Liver (tissue), 9 donors: ENCODE results near the gene ASIC2. TPM values are rescaled to one million over a fixed set of nuclear protein-coding genes. Genes with fewer than 3 reads are reported as not detected.

Experiments
- DNase-seq: peaks from one replicate; pipeline ENCODE4 v3.0.0-alpha.2; 2017; ENCODE audit warnings: low spot score
- H3K27ac ChIP-seq, 2 donors: one replicate each; pipeline ENCODE4 v1.7.0; 2013; ENCODE audit warnings: inconsistent platforms in 2 of 2, low read length in 2 of 2, control low read depth in 1 of 2, low read depth in 1 of 2, mild to moderate bottlenecking in 1 of 2
- H3K27me3 ChIP-seq, 4 donors: one replicate each; pipeline versions ENCODE4 v1.6.1 to v1.7.0; 2013; ENCODE audit warnings: low read length in 3 of 4, inconsistent platforms in 1 of 4, mild to moderate bottlenecking in 1 of 4, moderate library complexity in 1 of 4; ENCODE audit not compliant: control insufficient read depth in 4 of 4, insufficient read depth in 4 of 4
- H3K36me3 ChIP-seq, 4 donors: one replicate each; pipeline versions ENCODE4 v1.6.1 to v1.7.0; 2013; ENCODE audit warnings: low read length in 3 of 4, mild to moderate bottlenecking in 3 of 4, low read depth in 1 of 4, moderate library complexity in 1 of 4; ENCODE audit not compliant: control insufficient read depth in 4 of 4, insufficient read depth in 3 of 4
- H3K4me1 ChIP-seq, 4 donors: one replicate each; pipeline versions ENCODE4 v1.6.1 to v1.7.0; 2013; ENCODE audit warnings: low read length in 3 of 4, mild to moderate bottlenecking in 3 of 4, moderate library complexity in 1 of 4; ENCODE audit not compliant: control insufficient read depth in 4 of 4, insufficient read depth in 4 of 4
- H3K4me3 ChIP-seq, 3 donors: one replicate each; pipeline versions ENCODE4 v1.6.1 to v1.7.0; 2013; ENCODE audit warnings: low read length in 3 of 3, control low read depth in 1 of 3, low read depth in 1 of 3, mild to moderate bottlenecking in 1 of 3
- H3K9ac ChIP-seq, 2 donors: one replicate each; pipeline ENCODE4 v1.7.0; 2013; ENCODE audit warnings: low read length in 2 of 2, mild to moderate bottlenecking in 2 of 2, moderate library complexity in 2 of 2, control low read depth in 1 of 2, low read depth in 1 of 2
- H3K9me3 ChIP-seq, 4 donors: one replicate each; pipeline versions ENCODE4 v1.6.1 to v1.7.0; 2013; ENCODE audit warnings: low read length in 3 of 4; ENCODE audit not compliant: control insufficient read depth in 4 of 4
- EGR1 ChIP-seq, 2 donors: IDR thresholded peaks; 2 replicates each; pipeline ENCODE4 v1.6.1; 2016 to 2018; ENCODE audit warnings: antibody characterized with exemption in 2 of 2, low read depth in 2 of 2
- FOXA1 ChIP-seq: IDR thresholded peaks from 2 replicates; pipeline ENCODE4 v1.6.1; 2016; ENCODE audit warnings: antibody characterized with exemption
- FOXA2 ChIP-seq: IDR thresholded peaks from 2 replicates; pipeline ENCODE4 v1.6.1; 2016; ENCODE audit warnings: antibody characterized with exemption
- GABPA ChIP-seq, 2 donors: IDR thresholded peaks in 1 of 2; conservative IDR thresholded peaks in 1 of 2; 2 replicates each; pipeline ENCODE4 v1.6.1; 2016; ENCODE audit warnings: antibody characterized with exemption in 2 of 2, mild to moderate bottlenecking in 1 of 2, moderate library complexity in 1 of 2
- HNF4A ChIP-seq, 2 donors: conservative IDR thresholded peaks; 2 replicates each; pipeline ENCODE4 v1.6.1; 2016; ENCODE audit warnings: antibody characterized with exemption in 2 of 2, mild to moderate bottlenecking in 2 of 2
- HNF4G ChIP-seq: IDR thresholded peaks from 2 replicates; pipeline ENCODE4 v1.6.1; 2016; ENCODE audit warnings: antibody characterized with exemption
- JUND ChIP-seq, 2 donors: IDR thresholded peaks; 2 replicates each; pipeline ENCODE4 v1.6.1; 2016; ENCODE audit warnings: antibody characterized with exemption in 2 of 2
- NR2F2 ChIP-seq: IDR thresholded peaks from 2 replicates; pipeline ENCODE4 v1.6.1; 2016; ENCODE audit warnings: antibody characterized with exemption
- RAD21 ChIP-seq, 2 donors: IDR thresholded peaks; 2 replicates each; pipeline ENCODE4 v1.6.1; 2016; ENCODE audit warnings: antibody characterized with exemption in 2 of 2, mild to moderate bottlenecking in 2 of 2
- REST ChIP-seq: IDR thresholded peaks from 2 replicates; pipeline ENCODE4 v1.6.1; 2016; ENCODE audit warnings: antibody characterized with exemption, mild to moderate bottlenecking
- RXRA ChIP-seq, 2 donors: IDR thresholded peaks; 2 replicates each; pipeline ENCODE4 v1.6.1; 2017 to 2018; ENCODE audit warnings: antibody characterized with exemption in 2 of 2, mild to moderate bottlenecking in 1 of 2
- SP1 ChIP-seq: IDR thresholded peaks from 2 replicates; pipeline ENCODE4 v1.6.1; 2018; ENCODE audit warnings: antibody characterized with exemption, mild to moderate bottlenecking
- TAF1 ChIP-seq: conservative IDR thresholded peaks from 2 replicates; pipeline ENCODE4 v1.6.1; 2016; ENCODE audit warnings: antibody characterized with exemption, mild to moderate bottlenecking
- YY1 ChIP-seq: IDR thresholded peaks from 2 replicates; pipeline ENCODE4 v1.6.1; 2016; ENCODE audit warnings: antibody characterized with exemption, mild to moderate bottlenecking
- ZBTB33 ChIP-seq: IDR thresholded peaks from 2 replicates; pipeline ENCODE4 v1.6.1; 2016; ENCODE audit warnings: antibody characterized with exemption
- polyA plus RNA-seq, 2 donors: library from polyadenylated mRNA; stranded (reverse) in 1 of 2; unstranded in 1 of 2; fragments of 200-250 nt in 1 of 2; fragments of >200 nt in 1 of 2; fragmentation: Nextera tagmentation in 1 of 2; extraction: Ambion mirVana in 1 of 2; gene quantifications; one replicate each; pipeline versions ENCODE4 v1.2.1 to v1.2.3, GENCODE V29; 2013 to 2015
- total RNA-seq, 2 donors: library from RNA; depleted of rRNA; stranded (reverse); fragments of >200 nt; gene quantifications; one replicate each; pipeline ENCODE4 v1.2.3, GENCODE V29; 2014
- TF ChIP-seq, protein P1 (sequence below): IDR thresholded peaks from 2 replicates; pipeline ENCODE4 v1.6.1; 2016; ENCODE audit warnings: antibody characterized with exemption
- TF ChIP-seq, protein P2 (sequence below): IDR thresholded peaks from 2 replicates; pipeline ENCODE4 v1.6.1; 2016; ENCODE audit warnings: antibody characterized with exemption
- TF ChIP-seq, protein P3 (sequence below): fragments of 150-350 bp; IDR thresholded peaks from 2 replicates; pipeline ENCODE4 v1.5.1; 2017; ENCODE audit warnings: improper control_type of control experiment, low read depth, low read length; ENCODE audit not compliant: missing input control
- donor health status: healthy.
- donor health status: healthy.
- donor health status: healthy.
- donor health status: healthy.
- donor health status: healthy.

Gene ASIC2
- total and polyA plus RNA-seq, 4 donors: under 0.01 TPM; not detected in 3

- TF ChIP-seq HNF4G: no peak
- no peak for TF ChIP-seq EGR1 (IDR thresholded peaks at IDR 0.05; ENCODE audit: low read depth in 2 of 2)
- TF ChIP-seq RAD21 (IDR thresholded peaks at IDR 0.05): no peak
- no peak for TF ChIP-seq TAF1
- no peak for TF ChIP-seq NR2F2
- no peak for TF ChIP-seq SP1
- no peak for TF ChIP-seq FOXA2
Measured at GRCh38 chr17:33303254-33303653, 10.2 kb upstream of the ASIC2 start (continued).

- H3K4me1 ChIP-seq: no peaks in the 10 kb centered on the region
- H3K4me3 ChIP-seq: no peak overlapping the region
- no peak for TF ChIP-seq NR2F2
- TF ChIP-seq EGR1 (IDR thresholded peaks at IDR 0.05; ENCODE audit: low read depth in 2 of 2): no peak
- TF ChIP-seq, protein P1, sequence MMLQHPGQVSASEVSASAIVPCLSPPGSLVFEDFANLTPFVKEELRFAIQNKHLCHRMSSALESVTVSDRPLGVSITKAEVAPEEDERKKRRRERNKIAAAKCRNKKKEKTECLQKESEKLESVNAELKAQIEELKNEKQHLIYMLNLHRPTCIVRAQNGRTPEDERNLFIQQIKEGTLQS: no peak
- TF ChIP-seq RAD21 (IDR thresholded peaks at IDR 0.05): no peak
- TF ChIP-seq JUND (IDR thresholded peaks at IDR 0.05): no peak
- no peak for TF ChIP-seq YY1
- no peak for TF ChIP-seq FOXA2
- no peak for TF ChIP-seq GABPA (IDR thresholded peaks at IDR 0.05 in 1 of 2, conservative IDR thresholded peaks at IDR 0.05 in 1 of 2)
- TF ChIP-seq, protein P2, sequence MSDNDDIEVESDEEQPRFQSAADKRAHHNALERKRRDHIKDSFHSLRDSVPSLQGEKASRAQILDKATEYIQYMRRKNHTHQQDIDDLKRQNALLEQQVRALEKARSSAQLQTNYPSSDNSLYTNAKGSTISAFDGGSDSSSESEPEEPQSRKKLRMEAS: no peak
- H3K36me3 ChIP-seq: no peaks in the 10 kb centered on the region
- peaks cover 0 to 1% (median 0%) of the 10 kb centered on the region in 4 donors for H3K27me3 ChIP-seq
- H3K27ac ChIP-seq: no peak overlapping the region
- H3K9ac ChIP-seq: no peak overlapping the region
- H3K9me3 ChIP-seq: peaks cover 0 to 5% (median 2%) of the 10 kb centered on the region in 4 donors
- no peak for DNase-seq
Measured at GRCh38 chr17:33302394-33302793, 9.3 kb upstream of the ASIC2 start.

GRCh38 chr17:33300241-33300640 lies 7.1 kb upstream of the ASIC2 start:
- Histone ChIP-seq H3K27me3 (peaks cover 0 to 5% (median under 1%) of the 10 kb centered on the region in 4 donors), H3K4me3 (no peak overlapping the region), H3K9me3 (peaks cover 0 to 5% (median 2%) of the 10 kb centered on the region in 4 donors), H3K27ac (no peak overlapping the region), H3K36me3 (no peaks in the 10 kb centered on the region), H3K9ac (no peak overlapping the region), H3K4me1 (no peaks in the 10 kb centered on the region)
- DNase-seq: no peak
- no peak for TF ChIP-seq NR2F2
- no peak for TF ChIP-seq TAF1
- TF ChIP-seq HNF4A (conservative IDR thresholded peaks at IDR 0.05): no peak
- no peak for TF ChIP-seq FOXA2
- TF ChIP-seq SP1: no peak
- TF ChIP-seq HNF4G: no peak
- TF ChIP-seq, protein P1: no peak
- TF ChIP-seq RXRA (IDR thresholded peaks at IDR 0.05): no peak
- no peak for TF ChIP-seq JUND (IDR thresholded peaks at IDR 0.05)
- TF ChIP-seq ZBTB33: no peak
- TF ChIP-seq EGR1 (IDR thresholded peaks at IDR 0.05; ENCODE audit: low read depth in 2 of 2): no peak
- no peak for TF ChIP-seq GABPA (IDR thresholded peaks at IDR 0.05 in 1 of 2, conservative IDR thresholded peaks at IDR 0.05 in 1 of 2)
- no peak for TF ChIP-seq YY1
- TF ChIP-seq RAD21 (IDR thresholded peaks at IDR 0.05): no peak
- TF ChIP-seq REST: no peak
- TF ChIP-seq, protein P2: no peak
- TF ChIP-seq, protein P3, sequence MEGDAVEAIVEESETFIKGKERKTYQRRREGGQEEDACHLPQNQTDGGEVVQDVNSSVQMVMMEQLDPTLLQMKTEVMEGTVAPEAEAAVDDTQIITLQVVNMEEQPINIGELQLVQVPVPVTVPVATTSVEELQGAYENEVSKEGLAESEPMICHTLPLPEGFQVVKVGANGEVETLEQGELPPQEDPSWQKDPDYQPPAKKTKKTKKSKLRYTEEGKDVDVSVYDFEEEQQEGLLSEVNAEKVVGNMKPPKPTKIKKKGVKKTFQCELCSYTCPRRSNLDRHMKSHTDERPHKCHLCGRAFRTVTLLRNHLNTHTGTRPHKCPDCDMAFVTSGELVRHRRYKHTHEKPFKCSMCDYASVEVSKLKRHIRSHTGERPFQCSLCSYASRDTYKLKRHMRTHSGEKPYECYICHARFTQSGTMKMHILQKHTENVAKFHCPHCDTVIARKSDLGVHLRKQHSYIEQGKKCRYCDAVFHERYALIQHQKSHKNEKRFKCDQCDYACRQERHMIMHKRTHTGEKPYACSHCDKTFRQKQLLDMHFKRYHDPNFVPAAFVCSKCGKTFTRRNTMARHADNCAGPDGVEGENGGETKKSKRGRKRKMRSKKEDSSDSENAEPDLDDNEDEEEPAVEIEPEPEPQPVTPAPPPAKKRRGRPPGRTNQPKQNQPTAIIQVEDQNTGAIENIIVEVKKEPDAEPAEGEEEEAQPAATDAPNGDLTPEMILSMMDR: no peak
- TF ChIP-seq FOXA1: no peak
